ENCODE measurements around the gene PGS1.

Gene PGS1

DNA sequence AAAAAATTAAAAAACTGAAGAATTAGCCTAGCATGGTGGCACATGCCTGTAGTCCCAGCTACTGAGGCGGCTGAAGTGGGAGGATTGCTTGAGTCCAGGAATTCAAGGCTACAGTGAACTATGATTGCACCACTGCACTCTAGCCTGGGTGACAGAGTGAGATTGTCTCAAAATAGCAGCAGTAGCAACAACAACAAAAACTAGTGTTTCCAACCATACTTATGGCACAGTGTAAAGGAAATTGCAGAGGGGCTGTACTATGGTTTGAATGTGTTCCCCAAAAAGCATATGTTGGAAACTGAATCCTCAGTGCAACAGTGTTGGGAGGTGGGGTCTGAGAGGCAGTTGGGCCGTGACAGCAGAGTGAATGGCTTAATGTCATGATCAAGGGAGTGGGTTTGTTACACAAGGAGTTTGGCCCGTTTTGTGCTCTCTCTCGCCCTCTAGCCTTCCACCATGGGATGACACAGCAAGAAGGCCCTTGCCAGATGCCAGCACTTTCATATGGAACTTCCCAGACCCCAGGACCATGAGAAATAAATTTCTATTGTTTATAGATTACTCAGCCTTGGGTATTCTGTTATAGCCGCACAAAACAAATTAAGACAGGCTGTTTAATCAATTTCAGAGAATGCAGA lies 70.0 kb downstream of the PGS1 start:
- TF ChIP-seq CREB1 (IDR thresholded peaks at IDR 0.05; ENCODE audit: low read depth) (no peak), TAF1 (IDR thresholded peaks at IDR 0.05; ENCODE audit: low read depth) (no peak), EP300 (IDR thresholded peaks at IDR 0.05; ENCODE audit: borderline replicate concordance) (no peak), USF1 (IDR thresholded peaks at IDR 0.05) (no peak)
- TF ChIP-seq, protein P1, sequence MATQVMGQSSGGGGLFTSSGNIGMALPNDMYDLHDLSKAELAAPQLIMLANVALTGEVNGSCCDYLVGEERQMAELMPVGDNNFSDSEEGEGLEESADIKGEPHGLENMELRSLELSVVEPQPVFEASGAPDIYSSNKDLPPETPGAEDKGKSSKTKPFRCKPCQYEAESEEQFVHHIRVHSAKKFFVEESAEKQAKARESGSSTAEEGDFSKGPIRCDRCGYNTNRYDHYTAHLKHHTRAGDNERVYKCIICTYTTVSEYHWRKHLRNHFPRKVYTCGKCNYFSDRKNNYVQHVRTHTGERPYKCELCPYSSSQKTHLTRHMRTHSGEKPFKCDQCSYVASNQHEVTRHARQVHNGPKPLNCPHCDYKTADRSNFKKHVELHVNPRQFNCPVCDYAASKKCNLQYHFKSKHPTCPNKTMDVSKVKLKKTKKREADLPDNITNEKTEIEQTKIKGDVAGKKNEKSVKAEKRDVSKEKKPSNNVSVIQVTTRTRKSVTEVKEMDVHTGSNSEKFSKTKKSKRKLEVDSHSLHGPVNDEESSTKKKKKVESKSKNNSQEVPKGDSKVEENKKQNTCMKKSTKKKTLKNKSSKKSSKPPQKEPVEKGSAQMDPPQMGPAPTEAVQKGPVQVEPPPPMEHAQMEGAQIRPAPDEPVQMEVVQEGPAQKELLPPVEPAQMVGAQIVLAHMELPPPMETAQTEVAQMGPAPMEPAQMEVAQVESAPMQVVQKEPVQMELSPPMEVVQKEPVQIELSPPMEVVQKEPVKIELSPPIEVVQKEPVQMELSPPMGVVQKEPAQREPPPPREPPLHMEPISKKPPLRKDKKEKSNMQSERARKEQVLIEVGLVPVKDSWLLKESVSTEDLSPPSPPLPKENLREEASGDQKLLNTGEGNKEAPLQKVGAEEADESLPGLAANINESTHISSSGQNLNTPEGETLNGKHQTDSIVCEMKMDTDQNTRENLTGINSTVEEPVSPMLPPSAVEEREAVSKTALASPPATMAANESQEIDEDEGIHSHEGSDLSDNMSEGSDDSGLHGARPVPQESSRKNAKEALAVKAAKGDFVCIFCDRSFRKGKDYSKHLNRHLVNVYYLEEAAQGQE (IDR thresholded peaks at IDR 0.05; ENCODE audit: low read depth): no peak

GRCh38 chr17:78449983-78450595 lies 71.6 kb downstream of the PGS1 start:
- TF ChIP-seq TCF12 (IDR thresholded peaks at IDR 0.05; ENCODE audit: low read depth): no peak
- TF ChIP-seq TAF1 (IDR thresholded peaks at IDR 0.05; ENCODE audit: low read depth): no peak
- TF ChIP-seq NFIC (IDR thresholded peaks at IDR 0.05): no peak
- TF ChIP-seq FOXM1 (IDR thresholded peaks at IDR 0.05; ENCODE audit: borderline replicate concordance, low read depth): no peak
- no peak for TF ChIP-seq YY1 (IDR thresholded peaks at IDR 0.05; ENCODE audit: low read depth)
- no peak for TF ChIP-seq CREB1 (IDR thresholded peaks at IDR 0.05; ENCODE audit: low read depth)
- no peak for TF ChIP-seq EP300 (IDR thresholded peaks at IDR 0.05; ENCODE audit: borderline replicate concordance)
- no peak for TF ChIP-seq MAX (IDR thresholded peaks at IDR 0.05)
- TF ChIP-seq, protein P1 (IDR thresholded peaks at IDR 0.05; ENCODE audit: low read depth): no peak
- no peak for TF ChIP-seq ZBTB7A (IDR thresholded peaks at IDR 0.05; ENCODE audit: low read depth)
- TF ChIP-seq TEAD4 (IDR thresholded peaks at IDR 0.05): no peak
- TF ChIP-seq USF1 (IDR thresholded peaks at IDR 0.05): no peak
- no peak for TF ChIP-seq EGR1 (IDR thresholded peaks at IDR 0.05)
- TF ChIP-seq RAD21 (IDR thresholded peaks at IDR 0.05; ENCODE audit: low read depth): no peak

- TF ChIP-seq FOXM1 (IDR thresholded peaks at IDR 0.05; ENCODE audit: borderline replicate concordance, low read depth) (no peak), RAD21 (IDR thresholded peaks at IDR 0.05; ENCODE audit: low read depth) (no peak), TCF12 (IDR thresholded peaks at IDR 0.05; ENCODE audit: low read depth) (no peak), CEBPB (IDR thresholded peaks at IDR 0.05) (no peak), TEAD4 (IDR thresholded peaks at IDR 0.05) (no peak), ZBTB7A (IDR thresholded peaks at IDR 0.05; ENCODE audit: low read depth) (no peak)
- TF ChIP-seq, protein P1 (IDR thresholded peaks at IDR 0.05; ENCODE audit: low read depth): no peak
Observed at GRCh38 chr17:78450696-78451345, 72.4 kb downstream of the PGS1 start.

GRCh38 chr17:78451753-78452152 lies 73.3 kb downstream of the PGS1 start:
- no peak for TF ChIP-seq CEBPB (IDR thresholded peaks at IDR 0.05)
- TF ChIP-seq EGR1 (IDR thresholded peaks at IDR 0.05): no peak
- TF ChIP-seq FOXM1 (IDR thresholded peaks at IDR 0.05; ENCODE audit: borderline replicate concordance, low read depth): no peak
- no peak for TF ChIP-seq RAD21 (IDR thresholded peaks at IDR 0.05; ENCODE audit: low read depth)

GRCh38 chr17:78454346-78454745 lies 75.9 kb downstream of the PGS1 start:
- TF ChIP-seq ZBTB7A (IDR thresholded peaks at IDR 0.05; ENCODE audit: low read depth) (no peak), TAF1 (IDR thresholded peaks at IDR 0.05; ENCODE audit: low read depth) (no peak), CEBPB (IDR thresholded peaks at IDR 0.05) (no peak), CREB1 (IDR thresholded peaks at IDR 0.05; ENCODE audit: low read depth) (no peak), EP300 (IDR thresholded peaks at IDR 0.05; ENCODE audit: borderline replicate concordance) (no peak), MAX (IDR thresholded peaks at IDR 0.05) (no peak), TEAD4 (IDR thresholded peaks at IDR 0.05) (no peak), USF1 (IDR thresholded peaks at IDR 0.05) (no peak), EGR1 (IDR thresholded peaks at IDR 0.05) (no peak), NFIC (IDR thresholded peaks at IDR 0.05) (no peak), FOXM1 (IDR thresholded peaks at IDR 0.05; ENCODE audit: borderline replicate concordance, low read depth) (no peak), RAD21 (IDR thresholded peaks at IDR 0.05; ENCODE audit: low read depth) (no peak), TCF12 (IDR thresholded peaks at IDR 0.05; ENCODE audit: low read depth) (no peak)
- TF ChIP-seq, protein P1 (IDR thresholded peaks at IDR 0.05; ENCODE audit: low read depth): no peak
